Peyer's patch (tissue), 4 donors: Measurements from ENCODE around the gene OLA1.

Experiments
- POLR2A ChIP-seq, 2 donors: fragments of 450-650 bp; IDR thresholded peaks; one replicate each; pipeline ENCODE4 v1.5.1; 2017; ENCODE audit warnings: antibody characterized with exemption in 2 of 2, mild to moderate bottlenecking in 2 of 2, moderate library complexity in 2 of 2
- TF ChIP-seq, protein P1 (sequence below), 6 experiments: fragments of 450-650 bp in 4 of 6; fragments of 200-600 bp in 2 of 6; sonication (generic) in 1 of 6; IDR thresholded peaks; one replicate each; pipeline ENCODE4 v1.5.1; 2017 to 2019; ENCODE audit warnings: antibody characterized with exemption in 6 of 6, mild to moderate bottlenecking in 3 of 6, moderate library complexity in 1 of 6

DNA sequence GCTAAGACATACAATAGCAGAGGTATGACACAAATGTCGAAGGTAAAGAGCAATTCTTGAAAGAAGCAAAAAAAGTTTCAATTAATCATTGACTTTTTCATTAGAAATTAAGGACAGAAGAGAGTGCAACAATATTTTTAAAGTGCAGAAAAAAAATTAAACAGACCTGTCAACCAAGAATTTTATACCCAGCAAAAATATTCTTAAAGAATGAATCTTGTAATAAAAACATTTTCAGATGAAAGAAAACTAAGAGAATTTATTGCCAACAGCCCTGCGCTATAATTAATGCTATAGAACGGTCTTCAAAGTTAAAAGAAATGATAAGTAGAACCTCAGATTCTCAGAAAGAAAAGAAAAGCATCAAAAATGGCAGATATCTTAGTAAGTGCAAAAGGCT is 79.0 kb downstream of the OLA1 start:
- TF ChIP-seq, protein P1, sequence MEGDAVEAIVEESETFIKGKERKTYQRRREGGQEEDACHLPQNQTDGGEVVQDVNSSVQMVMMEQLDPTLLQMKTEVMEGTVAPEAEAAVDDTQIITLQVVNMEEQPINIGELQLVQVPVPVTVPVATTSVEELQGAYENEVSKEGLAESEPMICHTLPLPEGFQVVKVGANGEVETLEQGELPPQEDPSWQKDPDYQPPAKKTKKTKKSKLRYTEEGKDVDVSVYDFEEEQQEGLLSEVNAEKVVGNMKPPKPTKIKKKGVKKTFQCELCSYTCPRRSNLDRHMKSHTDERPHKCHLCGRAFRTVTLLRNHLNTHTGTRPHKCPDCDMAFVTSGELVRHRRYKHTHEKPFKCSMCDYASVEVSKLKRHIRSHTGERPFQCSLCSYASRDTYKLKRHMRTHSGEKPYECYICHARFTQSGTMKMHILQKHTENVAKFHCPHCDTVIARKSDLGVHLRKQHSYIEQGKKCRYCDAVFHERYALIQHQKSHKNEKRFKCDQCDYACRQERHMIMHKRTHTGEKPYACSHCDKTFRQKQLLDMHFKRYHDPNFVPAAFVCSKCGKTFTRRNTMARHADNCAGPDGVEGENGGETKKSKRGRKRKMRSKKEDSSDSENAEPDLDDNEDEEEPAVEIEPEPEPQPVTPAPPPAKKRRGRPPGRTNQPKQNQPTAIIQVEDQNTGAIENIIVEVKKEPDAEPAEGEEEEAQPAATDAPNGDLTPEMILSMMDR (IDR thresholded peaks at IDR 0.05): no peak
- TF ChIP-seq POLR2A (IDR thresholded peaks at IDR 0.05): no peak
